Measurements from ENCODE around the gene SMDT1. TPM values are rescaled to one million over a fixed set of nuclear protein-coding genes. Genes with fewer than 3 reads are reported as not detected.

The SMDT1 gene
- total and polyA plus RNA-seq, 2 of the 4 experiments (the other 2 are of a cell fraction) = 2.3 to 15.7 TPM

Small RNA genes within 50 kb of the gene (microRNA-seq; reads per million reads assigned to microRNA genes)
- gene SNORD13P1 (ENCODE audit: insufficient read depth, insufficient read length) = not detected

Small RNA genes within 50 kb of the gene (small RNA-seq; reads per million reads assigned to genes)
- gene SNORD13P1 = 0 reads per million in 5 experiments

Other genes starting within 250 kb of the SMDT1 start
- 8.1 and 9.2 TPM in 2 replicates for gene SREBF2, start 246.6 kb upstream of the SMDT1 start, total RNA-seq (2012; rRNA removed)
- gene SREBF2, start 246.6 kb upstream of the SMDT1 start, polyA plus RNA-seq (2012; rRNA removed) = 47.4 and 50.1 TPM in 2 replicates
- not detected in 2 replicates for gene SHISA8, start 164.6 kb upstream of the SMDT1 start, total RNA-seq (2012; rRNA removed)
- gene SHISA8, start 164.6 kb upstream of the SMDT1 start, polyA plus RNA-seq (2012; rRNA removed) = not detected in 2 replicates
- gene TNFRSF13C, start 152.9 kb upstream of the SMDT1 start, total RNA-seq (2012; rRNA removed) = under 0.01 TPM in 1 of 2 replicates, not detected in the other
- 0.14 and 0.16 TPM in 2 replicates for gene TNFRSF13C, start 152.9 kb upstream of the SMDT1 start, polyA plus RNA-seq (2012; rRNA removed)
- 14.7 and 18.1 TPM in 2 replicates for gene CENPM, start 132.5 kb upstream of the SMDT1 start, total RNA-seq (2012; rRNA removed)
- gene CENPM, start 132.5 kb upstream of the SMDT1 start, polyA plus RNA-seq (2012; rRNA removed) = 20.1 and 31.3 TPM in 2 replicates
- under 0.01 and 0.18 TPM in 2 replicates for gene SEPTIN3, start 110.3 kb upstream of the SMDT1 start, total RNA-seq (2012; rRNA removed)
- 0.14 and 0.15 TPM in 2 replicates for gene SEPTIN3, start 110.3 kb upstream of the SMDT1 start, polyA plus RNA-seq (2012; rRNA removed)
- not detected in 2 replicates for gene WBP2NL, start 80.9 kb upstream of the SMDT1 start, total RNA-seq (2012; rRNA removed)
- gene WBP2NL, start 80.9 kb upstream of the SMDT1 start, polyA plus RNA-seq (2012; rRNA removed) = not detected in 2 replicates
- gene NAGA, start 8.9 kb upstream of the SMDT1 start, total RNA-seq (2012; rRNA removed) = 34.4 and 44.8 TPM in 2 replicates
- 34.3 and 38.6 TPM in 2 replicates for gene NAGA, start 8.9 kb upstream of the SMDT1 start, polyA plus RNA-seq (2012; rRNA removed)
- gene PHETA2, start 5.5 kb upstream of the SMDT1 start, total RNA-seq (2012; rRNA removed) = 6.1 and 6.5 TPM in 2 replicates
- 10.0 and 10.9 TPM in 2 replicates for gene PHETA2, start 5.5 kb upstream of the SMDT1 start, polyA plus RNA-seq (2012; rRNA removed)
- 48.8 and 92.2 TPM in 2 replicates for gene NDUFA6, start 11.1 kb downstream of the SMDT1 start, total RNA-seq (2012; rRNA removed)
- 81.4 and 89.0 TPM in 2 replicates for gene NDUFA6, start 11.1 kb downstream of the SMDT1 start, polyA plus RNA-seq (2012; rRNA removed)
- under 0.01 TPM in 2 replicates for gene CYP2D6, start 51.1 kb downstream of the SMDT1 start, total RNA-seq (2012; rRNA removed)
- gene CYP2D6, start 51.1 kb downstream of the SMDT1 start, polyA plus RNA-seq (2012; rRNA removed) = 0.24 TPM in 2 replicates
- 20.0 and 23.7 TPM in 2 replicates for gene TCF20, start 191.0 kb downstream of the SMDT1 start, total RNA-seq (2012; rRNA removed)
- 8.9 and 9.5 TPM in 2 replicates for gene TCF20, start 191.0 kb downstream of the SMDT1 start, polyA plus RNA-seq (2012; rRNA removed)